Activated naive CD8-positive, alpha-beta T cell treated with anti-CD3 and anti-CD28 coated beads for 36 hours (primary cell): ENCODE measurements around the gene DTNBP1. TPM values are rescaled to one million over a fixed set of nuclear protein-coding genes. Genes with fewer than 3 reads are reported as not detected.

Experiments used
- DNase-seq: peaks from one replicate; pipeline ENCODE4 v3.0.0; 2021
- H3K27ac Mint-ChIP-seq: one replicate; pipeline ENCODE4 v1.8.0; 2022; ENCODE audit warnings: mild to moderate bottlenecking, moderate library complexity, mixed read lengths
- H3K27me3 Mint-ChIP-seq: one replicate; pipeline ENCODE4 v1.8.0; 2022; ENCODE audit warnings: mild to moderate bottlenecking, mixed read lengths
- H3K36me3 Mint-ChIP-seq: one replicate; pipeline ENCODE4 v1.8.0; 2021; ENCODE audit warnings: mild to moderate bottlenecking, mixed read lengths
- H3K4me1 Mint-ChIP-seq: one replicate; pipeline ENCODE4 v1.8.0; 2021; ENCODE audit warnings: mixed read lengths
- H3K4me3 Mint-ChIP-seq: one replicate; pipeline ENCODE4 v1.8.0; 2022; ENCODE audit warnings: mild to moderate bottlenecking, moderate library complexity, mixed read lengths
- H3K9me3 Mint-ChIP-seq: one replicate; pipeline ENCODE4 v1.8.0; 2022; ENCODE audit warnings: mixed read lengths
- total RNA-seq, 2 experiments: library from RNA; stranded (reverse); gene quantifications; one replicate each; pipeline ENCODE4 v1.2.3, GENCODE V29; 2021

DTNBP1 gene
- total RNA-seq, 2 experiments from 2014 or later = 19.0 to 19.1 TPM

GRCh38 chr6:15595461-15596173 lies 67.2 kb downstream of the DTNBP1 start:
- Mint-ChIP-seq H3K9me3 (no peaks in the 10 kb centered on the region), H3K4me1 (peaks cover 31% of the 10 kb centered on the region), H3K27me3 (no peaks in the 10 kb centered on the region), H3K27ac (no peak overlapping the region), H3K36me3 (peaks cover 14% of the 10 kb centered on the region), H3K4me3 (no peak overlapping the region)
- no peak for DNase-seq

GRCh38 chr6:15594512-15595259 lies 68.1 kb downstream of the DTNBP1 start:
- H3K27ac Mint-ChIP-seq = no peak overlapping the region
- H3K4me3 Mint-ChIP-seq = no peak overlapping the region
- H3K9me3 Mint-ChIP-seq = no peaks in the 10 kb centered on the region

GRCh38 chr6:15593798-15594197 lies 69.0 kb downstream of the DTNBP1 start:
- no peak overlapping the region for H3K27ac Mint-ChIP-seq
- DNase-seq = no peak
- H3K36me3 Mint-ChIP-seq = peaks cover 23% of the 10 kb centered on the region
- H3K27me3 Mint-ChIP-seq = no peaks in the 10 kb centered on the region
- H3K4me1 Mint-ChIP-seq = peaks cover 35% of the 10 kb centered on the region
- H3K4me3 Mint-ChIP-seq = no peak overlapping the region
- no peaks in the 10 kb centered on the region for H3K9me3 Mint-ChIP-seq

More at GRCh38 chr6:15594512-15595259, 68.1 kb downstream of the DTNBP1 start:
- H3K27me3 Mint-ChIP-seq = no peaks in the 10 kb centered on the region
- peaks cover 29% of the 10 kb centered on the region for H3K4me1 Mint-ChIP-seq
- H3K36me3 Mint-ChIP-seq = peaks cover 20% of the 10 kb centered on the region
- DNase-seq = no peak

- Mint-ChIP-seq H3K27me3 (no peaks in the 10 kb centered on the region), H3K4me1 (peaks cover 36% of the 10 kb centered on the region), H3K36me3 (peaks cover 25% of the 10 kb centered on the region), H3K9me3 (no peaks in the 10 kb centered on the region), H3K4me3 (no peak overlapping the region), H3K27ac (peak overlapping the region; percentile 62)
- no peak for DNase-seq
Observed at GRCh38 chr6:15592610-15593009, 70.2 kb downstream of the DTNBP1 start.

GRCh38 chr6:15588971-15589634 lies 73.7 kb downstream of the DTNBP1 start:
- Mint-ChIP-seq H3K4me1 (peaks cover 37% of the 10 kb centered on the region), H3K27ac (no peak overlapping the region), H3K27me3 (no peaks in the 10 kb centered on the region), H3K9me3 (no peaks in the 10 kb centered on the region), H3K36me3 (peaks cover 20% of the 10 kb centered on the region), H3K4me3 (no peak overlapping the region)
- no peak for DNase-seq

- no peak overlapping the region for H3K4me3 Mint-ChIP-seq
- H3K36me3 Mint-ChIP-seq = peaks cover 17% of the 10 kb centered on the region
- H3K9me3 Mint-ChIP-seq = no peaks in the 10 kb centered on the region
- DNase-seq = no peak
- peaks cover 21% of the 10 kb centered on the region for H3K4me1 Mint-ChIP-seq
- no peaks in the 10 kb centered on the region for H3K27me3 Mint-ChIP-seq
- H3K27ac Mint-ChIP-seq = no peak overlapping the region
Observed at GRCh38 chr6:15586503-15586902, 76.3 kb downstream of the DTNBP1 start.

GRCh38 chr6:15585760-15586214 lies 77.0 kb downstream of the DTNBP1 start:
- Mint-ChIP-seq H3K36me3 (peaks cover 17% of the 10 kb centered on the region), H3K9me3 (no peaks in the 10 kb centered on the region), H3K27ac (no peak overlapping the region), H3K27me3 (no peaks in the 10 kb centered on the region), H3K4me3 (no peak overlapping the region), H3K4me1 (peaks cover 21% of the 10 kb centered on the region)
- DNase-seq = no peak

GRCh38 chr6:15582499-15582898 lies 80.3 kb downstream of the DTNBP1 start:
- Mint-ChIP-seq H3K4me3 (no peak overlapping the region), H3K27me3 (no peaks in the 10 kb centered on the region), H3K9me3 (no peaks in the 10 kb centered on the region), H3K27ac (no peak overlapping the region), H3K36me3 (peaks cover 14% of the 10 kb centered on the region), H3K4me1 (peaks cover 12% of the 10 kb centered on the region)
- DNase-seq = no peak

GRCh38 chr6:15581751-15582150 lies 81.1 kb downstream of the DTNBP1 start:
- H3K27me3 Mint-ChIP-seq = no peaks in the 10 kb centered on the region
- DNase-seq = no peak
- H3K4me1 Mint-ChIP-seq = peaks cover 6% of the 10 kb centered on the region

GRCh38 chr6:15580326-15580725 lies 82.5 kb downstream of the DTNBP1 start:
- Mint-ChIP-seq H3K36me3 (peaks cover 12% of the 10 kb centered on the region), H3K4me3 (no peak overlapping the region), H3K27ac (no peak overlapping the region), H3K4me1 (peaks cover 5% of the 10 kb centered on the region), H3K27me3 (no peaks in the 10 kb centered on the region), H3K9me3 (no peaks in the 10 kb centered on the region)
- no peak for DNase-seq

More at GRCh38 chr6:15581751-15582150, 81.1 kb downstream of the DTNBP1 start:
- Mint-ChIP-seq H3K4me3 (no peak overlapping the region), H3K36me3 (peaks cover 10% of the 10 kb centered on the region), H3K27ac (no peak overlapping the region), H3K9me3 (no peaks in the 10 kb centered on the region)

GRCh38 chr6:15578716-15579391 lies 84.0 kb downstream of the DTNBP1 start:
- no peak overlapping the region for H3K4me3 Mint-ChIP-seq
- peaks cover 16% of the 10 kb centered on the region for H3K36me3 Mint-ChIP-seq
- no peaks in the 10 kb centered on the region for H3K9me3 Mint-ChIP-seq
- H3K27me3 Mint-ChIP-seq = no peaks in the 10 kb centered on the region
- H3K27ac Mint-ChIP-seq = no peak overlapping the region
- DNase-seq = no peak
- peaks cover 8% of the 10 kb centered on the region for H3K4me1 Mint-ChIP-seq

GRCh38 chr6:15577550-15578171 lies 85.2 kb downstream of the DTNBP1 start:
- H3K27ac Mint-ChIP-seq = no peak overlapping the region
- H3K4me1 Mint-ChIP-seq = peaks cover 8% of the 10 kb centered on the region
- H3K27me3 Mint-ChIP-seq = no peaks in the 10 kb centered on the region
- DNase-seq = no peak
- H3K36me3 Mint-ChIP-seq = peaks cover 17% of the 10 kb centered on the region
- H3K9me3 Mint-ChIP-seq = no peaks in the 10 kb centered on the region
- H3K4me3 Mint-ChIP-seq = no peak overlapping the region

- no peak overlapping the region for H3K27ac Mint-ChIP-seq
- no peaks in the 10 kb centered on the region for H3K9me3 Mint-ChIP-seq
- H3K27me3 Mint-ChIP-seq = no peaks in the 10 kb centered on the region
- no peak for DNase-seq
- no peak overlapping the region for H3K4me3 Mint-ChIP-seq
- H3K36me3 Mint-ChIP-seq = peaks cover 20% of the 10 kb centered on the region
- peaks cover 8% of the 10 kb centered on the region for H3K4me1 Mint-ChIP-seq
Observed at GRCh38 chr6:15577106-15577505, 85.7 kb downstream of the DTNBP1 start.

GRCh38 chr6:15575357-15576033 lies 87.3 kb downstream of the DTNBP1 start:
- peaks cover 8% of the 10 kb centered on the region for H3K4me1 Mint-ChIP-seq
- H3K36me3 Mint-ChIP-seq = peaks cover 26% of the 10 kb centered on the region

More at GRCh38 chr6:15575357-15576033, 87.3 kb downstream of the DTNBP1 start:
- Mint-ChIP-seq H3K27ac (peak overlapping the region; percentile 23), H3K4me3 (no peak overlapping the region), H3K9me3 (no peaks in the 10 kb centered on the region), H3K27me3 (no peaks in the 10 kb centered on the region)
- DNase-seq = no peak
